Measurements from ENCODE around the gene RABGAP1. TPM values are rescaled to one million over a fixed set of nuclear protein-coding genes. Genes with fewer than 3 reads are reported as not detected.

RABGAP1 gene
- polyA plus RNA-seq, 1 of the 3 experiments (the other 2 are of a cell fraction), result 20.2 TPM

- no peak overlapping the region for H3K4me3 ChIP-seq (ENCODE audit: low read depth in 2 of 2, low read length in 1 of 2)
- H3F3A ChIP-seq (replicated peaks; ENCODE audit: insufficient read depth), result peaks cover 18% of the 10 kb centered on the region
- H3K9me2 ChIP-seq, result no peaks in the 10 kb centered on the region
- peaks cover 0 to 25% of the 10 kb centered on the region in 2 experiments for H3K4me1 ChIP-seq (ENCODE audit: control insufficient read depth in 1 of 2, insufficient read depth in 2 of 2, low read depth in 1 of 2, low read length in 1 of 2)
- H3K36me3 ChIP-seq (replicated peaks in 1 of 2; ENCODE audit: control insufficient read depth in 1 of 2, insufficient read depth in 2 of 2, low read length in 1 of 2), result peaks cover 45 to 65% of the 10 kb centered on the region in 2 experiments
- no peaks in the 10 kb centered on the region for H3K79me2 ChIP-seq (ENCODE audit: insufficient read depth)
- H3K9ac ChIP-seq, result no peak overlapping the region
- WGBS (ENCODE audit: low lambda C conversion rate), result 84% methylated on average over 5 of the region's 5 CpGs
- DNase-seq, result no peak
- peak overlapping the region; percentile 5; the same call in 1 of the 2 replicates for H3K4me2 ChIP-seq
- TF ChIP-seq, protein P1, sequence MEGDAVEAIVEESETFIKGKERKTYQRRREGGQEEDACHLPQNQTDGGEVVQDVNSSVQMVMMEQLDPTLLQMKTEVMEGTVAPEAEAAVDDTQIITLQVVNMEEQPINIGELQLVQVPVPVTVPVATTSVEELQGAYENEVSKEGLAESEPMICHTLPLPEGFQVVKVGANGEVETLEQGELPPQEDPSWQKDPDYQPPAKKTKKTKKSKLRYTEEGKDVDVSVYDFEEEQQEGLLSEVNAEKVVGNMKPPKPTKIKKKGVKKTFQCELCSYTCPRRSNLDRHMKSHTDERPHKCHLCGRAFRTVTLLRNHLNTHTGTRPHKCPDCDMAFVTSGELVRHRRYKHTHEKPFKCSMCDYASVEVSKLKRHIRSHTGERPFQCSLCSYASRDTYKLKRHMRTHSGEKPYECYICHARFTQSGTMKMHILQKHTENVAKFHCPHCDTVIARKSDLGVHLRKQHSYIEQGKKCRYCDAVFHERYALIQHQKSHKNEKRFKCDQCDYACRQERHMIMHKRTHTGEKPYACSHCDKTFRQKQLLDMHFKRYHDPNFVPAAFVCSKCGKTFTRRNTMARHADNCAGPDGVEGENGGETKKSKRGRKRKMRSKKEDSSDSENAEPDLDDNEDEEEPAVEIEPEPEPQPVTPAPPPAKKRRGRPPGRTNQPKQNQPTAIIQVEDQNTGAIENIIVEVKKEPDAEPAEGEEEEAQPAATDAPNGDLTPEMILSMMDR (IDR thresholded peaks at IDR 0.05), result 0 out of 2 replicates have a peak, but pooled peaks have one; percentile 5
- no peak for TF ChIP-seq GATA2 (CRISPR knock-in tag; IDR thresholded peaks at IDR 0.05)
- no peak overlapping the region for H2AFZ ChIP-seq (ENCODE audit: low read depth)
- H3K27me3 ChIP-seq (ENCODE audit: insufficient read depth), result no peaks in the 10 kb centered on the region
- CTCF ChIA-PET, result interaction anchor here (1.3 to 5.9 kb wide), 5 partner anchors 9 to 304 kb away, joined by 3 to 37 read pairs (median 3); no protein-coding TSS in a partner anchor
- POLR2A ChIA-PET, result no interaction called here
- H3K27ac ChIP-seq (ENCODE audit: low read depth in 2 of 2, low read length in 1 of 2), result peak overlapping the region; percentile 75 to 79
- H4K20me1 ChIP-seq (ENCODE audit: insufficient read depth), result no peaks in the 10 kb centered on the region
- no peaks in the 10 kb centered on the region for H3K9me3 ChIP-seq
These were observed 132.6 kb downstream of the RABGAP1 start for GRCh38 chr9:123073441-123073840.

- no peak overlapping the region for H2AFZ ChIP-seq (ENCODE audit: low read depth)
- H3F3A ChIP-seq (replicated peaks; ENCODE audit: insufficient read depth), result peaks cover 14% of the 10 kb centered on the region
- POLR2A ChIA-PET, result no interaction called here
- H3K9me2 ChIP-seq, result no peaks in the 10 kb centered on the region
- no peaks in the 10 kb centered on the region for H3K27me3 ChIP-seq (ENCODE audit: insufficient read depth)
- H3K36me3 ChIP-seq (replicated peaks in 1 of 2; ENCODE audit: control insufficient read depth in 1 of 2, insufficient read depth in 2 of 2, low read length in 1 of 2), result peaks cover 50 to 71% of the 10 kb centered on the region in 2 experiments
- no peak overlapping the region for H3K9ac ChIP-seq
- H3K4me1 ChIP-seq (ENCODE audit: control insufficient read depth in 1 of 2, insufficient read depth in 2 of 2, low read depth in 1 of 2, low read length in 1 of 2), result peaks cover 0 to 22% of the 10 kb centered on the region in 2 experiments; a peak in 3 of 4 replicates
- H3K27ac ChIP-seq (ENCODE audit: low read depth in 2 of 2, low read length in 1 of 2), result peak overlapping the region; percentile 75 to 79
- H4K20me1 ChIP-seq (ENCODE audit: insufficient read depth), result no peaks in the 10 kb centered on the region
- H3K4me3 ChIP-seq (ENCODE audit: low read depth in 2 of 2, low read length in 1 of 2), result peak overlapping the region in 1 of 2 experiments; percentile 12; a peak in 1 of 4 replicates
- H3K79me2 ChIP-seq (ENCODE audit: insufficient read depth), result no peaks in the 10 kb centered on the region
- WGBS (ENCODE audit: low lambda C conversion rate), result 67% methylated on average over 1 of the region's 1 CpG
- H3K9me3 ChIP-seq, result no peaks in the 10 kb centered on the region
- DNase-seq, result no peak
- CTCF ChIA-PET, result interaction anchor here (1.3 to 5.9 kb wide), 6 partner anchors 8 to 303 kb away, joined by 3 to 37 read pairs (median 4); no protein-coding TSS in a partner anchor
- H3K4me2 ChIP-seq, result peak overlapping the region; percentile 5; the same call in 1 of the 2 replicates
- TF ChIP-seq RCOR1 (IDR thresholded peaks at IDR 0.05; ENCODE audit: low read length) (no peak), EZH2phosphoT487 (IDR thresholded peaks at IDR 0.05; ENCODE audit: borderline replicate concordance, low read depth) (no peak), ELF1 (IDR thresholded peaks at IDR 0.05) (peak; percentile 69), FOXM1 (IDR thresholded peaks at IDR 0.05; ENCODE audit: low read depth) (0 out of 2 replicates have a peak, but pooled peaks have one; percentile 38), EP300 (IDR thresholded peaks at IDR 0.05; ENCODE audit: borderline replicate concordance in 1 of 2, low read depth in 1 of 2, low read length in 1 of 2) (peak; percentile 61 to 82; a peak in 3 of 4 replicates), RAD21 (IDR thresholded peaks at IDR 0.05; ENCODE audit: low read length) (no peak), TEAD4 (IDR thresholded peaks at IDR 0.05; ENCODE audit: borderline replicate concordance, insufficient read depth) (peak; percentile 82), YY1 (IDR thresholded peaks at IDR 0.05; ENCODE audit: low read depth) (no peak), NRF1 (IDR thresholded peaks at IDR 0.05; ENCODE audit: low read depth, low read length) (no peak), TAF1 (IDR thresholded peaks at IDR 0.05; ENCODE audit: borderline replicate concordance, low read depth, low read length) (no peak), MAX (IDR thresholded peaks at IDR 0.05; ENCODE audit: low read depth) (no peak), RXRA (IDR thresholded peaks at IDR 0.05; ENCODE audit: borderline replicate concordance, low read depth) (no peak), GABPA (IDR thresholded peaks at IDR 0.05; ENCODE audit: low read depth) (no peak), RFX5 (IDR thresholded peaks at IDR 0.05; ENCODE audit: low read length) (no peak), MXI1 (IDR thresholded peaks at IDR 0.05; ENCODE audit: low read depth, low read length) (no peak), FOXJ3 (CRISPR knock-in tag; IDR thresholded peaks at IDR 0.05) (no peak), SMC3 (IDR thresholded peaks at IDR 0.05; ENCODE audit: low read depth, low read length) (no peak; the same call in 1 of the 2 replicates)
- TF ChIP-seq, protein P2, sequence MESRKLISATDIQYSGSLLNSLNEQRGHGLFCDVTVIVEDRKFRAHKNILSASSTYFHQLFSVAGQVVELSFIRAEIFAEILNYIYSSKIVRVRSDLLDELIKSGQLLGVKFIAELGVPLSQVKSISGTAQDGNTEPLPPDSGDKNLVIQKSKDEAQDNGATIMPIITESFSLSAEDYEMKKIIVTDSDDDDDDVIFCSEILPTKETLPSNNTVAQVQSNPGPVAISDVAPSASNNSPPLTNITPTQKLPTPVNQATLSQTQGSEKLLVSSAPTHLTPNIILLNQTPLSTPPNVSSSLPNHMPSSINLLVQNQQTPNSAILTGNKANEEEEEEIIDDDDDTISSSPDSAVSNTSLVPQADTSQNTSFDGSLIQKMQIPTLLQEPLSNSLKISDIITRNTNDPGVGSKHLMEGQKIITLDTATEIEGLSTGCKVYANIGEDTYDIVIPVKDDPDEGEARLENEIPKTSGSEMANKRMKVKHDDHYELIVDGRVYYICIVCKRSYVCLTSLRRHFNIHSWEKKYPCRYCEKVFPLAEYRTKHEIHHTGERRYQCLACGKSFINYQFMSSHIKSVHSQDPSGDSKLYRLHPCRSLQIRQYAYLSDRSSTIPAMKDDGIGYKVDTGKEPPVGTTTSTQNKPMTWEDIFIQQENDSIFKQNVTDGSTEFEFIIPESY (IDR thresholded peaks at IDR 0.05; ENCODE audit: borderline replicate concordance, low read depth), result no peak
- TF ChIP-seq, protein P3, sequence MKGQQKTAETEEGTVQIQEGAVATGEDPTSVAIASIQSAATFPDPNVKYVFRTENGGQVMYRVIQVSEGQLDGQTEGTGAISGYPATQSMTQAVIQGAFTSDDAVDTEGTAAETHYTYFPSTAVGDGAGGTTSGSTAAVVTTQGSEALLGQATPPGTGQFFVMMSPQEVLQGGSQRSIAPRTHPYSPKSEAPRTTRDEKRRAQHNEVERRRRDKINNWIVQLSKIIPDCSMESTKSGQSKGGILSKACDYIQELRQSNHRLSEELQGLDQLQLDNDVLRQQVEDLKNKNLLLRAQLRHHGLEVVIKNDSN (IDR thresholded peaks at IDR 0.05; ENCODE audit: borderline replicate concordance, low read depth), result no peak
- TF ChIP-seq, protein P1 (IDR thresholded peaks at IDR 0.05), result no peak
These were observed 133.2 kb downstream of the RABGAP1 start for GRCh38 chr9:123073991-123074422.
